Lower leg skin (tissue), 3 donors: ENCODE measurements around the gene KIF25.

ENCODE experiments used
- CTCF ChIP-seq, 3 donors: fragments of 450-650 bp; IDR thresholded peaks; one replicate each; pipeline ENCODE4 v1.5.1; 2016; ENCODE audit warnings: antibody characterized with exemption in 3 of 3, mild to moderate bottlenecking in 3 of 3, moderate library complexity in 2 of 3
- POLR2A ChIP-seq, 2 donors: fragments of 450-650 bp; IDR thresholded peaks; one replicate each; pipeline ENCODE4 v1.6.1; 2016 to 2017; ENCODE audit warnings: antibody characterized with exemption in 2 of 2, mild to moderate bottlenecking in 1 of 2, moderate library complexity in 1 of 2

- TF ChIP-seq CTCF (IDR thresholded peaks at IDR 0.05) (no peak), POLR2A (IDR thresholded peaks at IDR 0.05) (no peak)
Observed at GRCh38 chr6:167998215-167998614, 744 bp downstream of the KIF25 start.
